Ammon's horn (tissue), 1 donor: Measurements from ENCODE around the gene ZSWIM6.

Source experiments
- DNase-seq: peaks from one replicate; pipeline ENCODE4 v3.0.0-alpha.2; 2016; ENCODE audit warnings: low spot score

The ZSWIM6 gene

DNA sequence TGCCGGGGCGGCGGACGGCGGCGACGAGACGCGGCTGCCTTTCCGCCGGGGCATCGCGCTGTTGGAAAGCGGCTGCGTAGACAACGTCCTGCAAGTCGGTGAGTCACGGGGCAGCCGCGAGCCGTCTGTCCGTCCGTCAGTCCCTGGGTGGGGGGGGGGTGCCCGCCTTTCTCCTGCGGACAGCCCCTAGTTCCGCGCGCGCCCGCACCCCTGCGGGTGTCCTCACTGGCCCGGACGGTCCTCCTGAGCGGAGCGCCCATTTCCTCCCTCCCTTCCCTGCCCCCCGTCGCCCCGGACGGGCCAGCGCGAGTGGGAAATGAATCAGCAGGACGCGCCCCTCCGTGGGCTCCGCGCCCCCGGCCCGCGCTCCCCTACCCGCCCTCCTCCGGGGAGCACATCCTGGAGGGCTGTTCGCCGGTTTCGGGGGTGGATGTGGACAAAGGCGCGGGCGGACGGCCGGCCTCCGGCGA, 828 bp downstream of the ZSWIM6 start:
- DNase-seq: peak; percentile 36

GRCh38 chr5:61333321-61333953, 1.4 kb downstream of the ZSWIM6 start:
- DNase-seq: no peak

- no peak for DNase-seq
Observed at GRCh38 chr5:61333954-61334867, 2.2 kb downstream of the ZSWIM6 start.

DNA sequence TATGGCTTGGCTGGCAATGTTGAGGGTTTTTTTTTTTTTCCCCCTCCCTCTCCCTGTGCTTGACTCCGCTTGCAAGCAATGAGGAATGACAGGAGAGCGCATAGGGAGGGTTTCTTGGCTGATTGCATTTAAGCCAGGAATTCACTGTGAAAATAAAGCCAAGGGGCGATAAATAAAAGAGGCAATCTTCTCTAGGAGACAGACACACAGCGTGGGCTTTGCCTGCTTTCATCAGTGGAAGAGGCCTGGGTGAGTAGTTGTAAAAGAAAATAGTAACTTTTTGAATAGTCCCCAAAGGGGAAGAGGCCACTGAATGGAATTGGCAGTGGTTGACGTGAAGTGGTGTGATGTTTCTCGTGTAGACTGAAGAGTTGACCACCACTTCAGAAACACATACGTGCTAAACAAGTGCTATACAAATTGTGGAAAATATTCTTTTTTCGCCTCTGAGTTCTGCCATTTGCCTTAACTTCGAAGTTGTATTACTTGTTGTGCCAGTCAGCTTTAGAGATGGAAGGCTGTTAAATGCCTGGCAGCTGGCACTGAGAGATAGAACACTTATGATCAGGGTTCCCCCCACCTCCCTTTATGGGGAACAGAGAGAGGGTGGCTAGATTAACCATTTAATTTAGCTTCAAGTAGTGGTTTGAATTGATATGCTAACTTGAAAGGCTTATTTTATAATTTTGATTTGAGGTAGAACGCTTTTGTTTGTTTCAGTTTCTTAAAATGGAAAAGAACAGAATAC, 3.0 kb downstream of the ZSWIM6 start:
- peak; percentile 30 for DNase-seq

- no peak for DNase-seq
Observed at GRCh38 chr5:61339764-61340163, 7.7 kb downstream of the ZSWIM6 start.

- DNase-seq: no peak
Observed at GRCh38 chr5:61340775-61341361, 8.8 kb downstream of the ZSWIM6 start.

- no peak for DNase-seq
Observed at GRCh38 chr5:61342071-61342501, 10.0 kb downstream of the ZSWIM6 start.

GRCh38 chr5:61344187-61344944, 12.3 kb downstream of the ZSWIM6 start:
- DNase-seq: no peak

DNA sequence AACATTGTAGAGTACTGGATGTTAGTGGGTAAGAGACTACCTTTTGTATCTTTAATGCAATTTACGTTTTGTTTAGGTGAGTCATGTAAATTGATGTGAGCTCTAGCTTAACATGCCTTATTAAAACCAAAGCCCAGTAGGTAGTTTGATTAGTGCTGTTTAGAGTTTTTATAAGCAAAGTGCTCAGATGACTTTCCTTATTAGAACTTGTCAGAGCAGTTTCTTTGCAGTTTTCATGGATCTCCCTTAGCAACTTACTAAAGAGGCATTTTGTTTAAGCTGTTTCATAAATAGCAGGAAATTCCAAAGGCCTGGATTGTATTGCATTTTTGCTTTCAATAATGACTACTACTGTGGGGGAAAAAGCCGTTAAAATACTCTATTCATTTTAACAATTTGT, 14.5 kb downstream of the ZSWIM6 start:
- DNase-seq: no peak

DNA sequence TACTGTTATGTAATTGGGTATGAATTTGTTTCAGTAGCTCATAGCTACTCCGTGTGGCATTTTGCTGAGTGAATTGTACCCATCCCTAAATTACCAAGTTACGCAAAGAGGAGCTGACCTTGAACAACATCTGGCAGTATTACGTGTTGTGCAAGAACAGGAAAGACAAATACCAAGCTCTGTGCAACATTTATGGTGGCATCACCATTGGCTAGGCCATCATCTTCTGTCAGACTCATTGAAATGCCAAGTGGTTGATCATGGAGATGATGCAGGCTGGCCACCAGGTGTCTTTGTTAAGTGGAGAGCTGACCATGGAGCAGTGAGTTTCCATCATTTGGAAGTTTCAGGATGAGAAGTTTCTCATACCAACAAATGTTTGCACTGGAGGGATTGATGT, 15.0 kb downstream of the ZSWIM6 start:
- DNase-seq: no peak

DNA sequence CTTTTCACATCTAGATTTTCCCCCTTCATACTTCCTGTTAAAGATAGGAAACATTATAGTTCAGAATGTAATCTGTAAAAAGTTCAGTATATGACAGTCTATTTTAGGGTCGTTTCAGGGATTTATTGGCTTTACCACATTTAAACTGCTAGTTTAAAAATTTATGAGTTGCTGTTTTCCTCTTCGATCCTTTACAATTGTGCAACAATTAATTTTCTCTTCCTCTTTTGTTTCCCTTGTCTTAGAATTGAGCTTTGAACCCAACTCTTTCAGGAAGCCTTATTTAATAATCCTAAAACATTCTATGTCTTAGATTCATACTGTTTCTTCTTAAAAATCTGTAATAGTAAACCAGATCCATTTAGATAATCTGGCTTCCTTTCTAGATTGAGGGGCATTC, 16.4 kb downstream of the ZSWIM6 start:
- DNase-seq: no peak

DNA sequence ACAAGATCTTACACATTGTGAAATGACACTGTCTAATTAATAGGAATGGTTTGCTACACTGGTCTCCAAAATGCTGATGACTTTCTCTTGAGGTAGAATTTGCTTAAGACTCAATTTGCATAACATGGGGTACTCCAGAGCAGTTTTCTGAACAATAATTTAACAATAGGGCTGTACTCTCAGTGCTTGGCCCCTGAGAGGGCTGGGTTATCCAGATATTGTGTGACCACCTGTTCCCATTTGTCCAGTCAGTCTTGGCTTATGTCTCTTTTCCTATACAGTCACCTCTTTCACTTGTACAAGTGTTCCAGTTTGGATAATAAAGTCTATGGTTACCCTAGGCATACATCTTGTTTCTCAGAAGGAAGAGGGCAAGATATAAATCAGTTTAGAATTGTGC, 17.9 kb downstream of the ZSWIM6 start:
- DNase-seq: no peak

GRCh38 chr5:61350535-61350934, 18.5 kb downstream of the ZSWIM6 start:
- DNase-seq: no peak

- DNase-seq: no peak
Observed at GRCh38 chr5:61351733-61352132, 19.7 kb downstream of the ZSWIM6 start.

- no peak for DNase-seq
Observed at GRCh38 chr5:61352180-61352579, 20.1 kb downstream of the ZSWIM6 start.

- DNase-seq: no peak
Observed at GRCh38 chr5:61352612-61353156, 20.6 kb downstream of the ZSWIM6 start.

GRCh38 chr5:61353293-61353692, 21.2 kb downstream of the ZSWIM6 start:
- no peak for DNase-seq

DNA sequence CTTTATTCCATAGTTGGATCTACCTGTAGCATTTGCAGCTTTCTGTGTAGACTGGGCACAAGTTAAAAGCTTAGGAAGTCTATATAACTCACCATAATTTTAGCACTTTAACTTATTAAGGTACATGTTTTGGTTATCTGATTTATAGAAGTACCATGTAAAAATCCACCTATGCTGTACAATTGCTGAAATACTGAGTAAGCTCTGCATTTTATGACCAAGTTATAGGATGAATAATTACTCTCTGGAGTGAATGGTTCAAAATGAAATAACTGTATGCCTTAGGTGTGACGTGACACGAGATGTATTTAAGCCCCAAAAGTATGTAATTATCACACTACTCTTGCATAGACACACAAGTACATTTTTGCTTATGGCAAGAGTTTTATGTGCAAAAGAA, 22.1 kb downstream of the ZSWIM6 start:
- DNase-seq: no peak

GRCh38 chr5:61357745-61358144, 25.7 kb downstream of the ZSWIM6 start:
- no peak for DNase-seq

DNA sequence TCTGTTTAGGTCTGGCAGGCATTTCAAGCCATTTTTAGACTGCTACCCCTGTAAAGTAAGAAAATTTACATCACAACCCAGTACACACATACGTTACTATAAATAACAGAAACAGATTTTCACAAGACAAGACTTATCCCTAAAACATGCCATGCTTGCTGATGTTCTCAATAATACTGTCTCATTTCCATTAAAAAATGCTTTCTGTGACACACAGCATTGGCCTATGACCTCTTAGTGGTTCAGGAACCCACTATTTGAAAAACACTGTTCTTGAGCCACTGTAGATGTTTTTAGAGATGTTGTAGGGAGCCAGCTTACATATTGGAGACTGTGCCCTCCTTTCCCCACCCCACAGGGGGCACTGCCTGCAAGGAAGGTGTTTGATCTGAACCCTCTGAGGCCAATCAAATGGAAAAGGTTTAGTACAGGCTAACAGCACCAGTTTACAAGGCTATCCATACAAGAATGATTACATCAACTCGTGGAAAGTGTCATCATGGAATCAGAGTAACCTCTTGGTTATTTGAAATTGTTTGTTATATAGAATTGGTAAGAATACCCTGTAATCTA, 30.8 kb downstream of the ZSWIM6 start:
- DNase-seq: no peak
